WTC11 (cell line): ENCODE measurements around the gene MAPRE2. TPM values are rescaled to one million over a fixed set of nuclear protein-coding genes. Genes with fewer than 3 reads are reported as not detected.

Source experiments
- ATAC-seq: fragments of 200-7000 bp; cut with Tn5 transposase; 2 replicates; pipeline ENCODE4 v1.10.0; 2021; ENCODE audit warnings: mild to moderate bottlenecking, moderate library complexity
- CTCF ChIA-PET: fragments of 300-600 bp; sonication (Branson Sonifier 250); formaldehyde crosslinking; loops from one replicate; lab custom pipeline; 2021; ENCODE audit warnings: antibody characterized with exemption; lab: Charles Lee
- POLR2A ChIA-PET: fragments of 350-600 bp; sonication (Branson Sonifier 250); formaldehyde crosslinking; loops from one replicate; lab custom pipeline; 2021; ENCODE audit warnings: antibody characterized with exemption; lab: Charles Lee
- DNase-seq: peaks from one replicate; pipeline ENCODE4 v3.0.0; 2021; ENCODE audit warnings: low spot score
- H3K27ac Mint-ChIP-seq: 2 replicates; pipeline ENCODE4 v1.8.0; 2021; ENCODE audit warnings: mixed read lengths
- H3K27me3 Mint-ChIP-seq: 2 replicates; pipeline ENCODE4 v1.8.0; 2021; ENCODE audit warnings: low read depth, mild to moderate bottlenecking, moderate library complexity, mixed read lengths
- H3K36me3 Mint-ChIP-seq: 2 replicates; pipeline ENCODE4 v1.8.0; 2021; ENCODE audit warnings: mixed read lengths
- H3K4me1 Mint-ChIP-seq: 2 replicates; pipeline ENCODE4 v1.8.0; 2022; ENCODE audit warnings: mixed read lengths
- H3K4me3 Mint-ChIP-seq: 2 replicates; pipeline ENCODE4 v1.8.0; 2021; ENCODE audit warnings: mild to moderate bottlenecking, moderate library complexity, mixed read lengths
- H3K9me3 Mint-ChIP-seq: 2 replicates; pipeline ENCODE4 v1.8.0; 2021; ENCODE audit warnings: mixed read lengths
- CREB1 ChIP-seq: sonication (generic); formaldehyde crosslinking; IDR thresholded peaks from 2 replicates; pipeline ENCODE4 v1.8.0; 2023; ENCODE audit warnings: mild to moderate bottlenecking, missing genetic modification reagents
- JUN ChIP-seq: sonication (generic); formaldehyde crosslinking; IDR thresholded peaks from 2 replicates; pipeline ENCODE4 v1.8.0; 2023; ENCODE audit warnings: mild to moderate bottlenecking, missing genetic modification reagents
- SP1 ChIP-seq: sonication (generic); formaldehyde crosslinking; conservative IDR thresholded peaks from 2 replicates; pipeline ENCODE4 v1.8.1; 2022; ENCODE audit warnings: missing genetic modification reagents
- TEAD1 ChIP-seq: sonication (generic); formaldehyde crosslinking; IDR thresholded peaks from 2 replicates; pipeline ENCODE4 v1.8.0; 2022; ENCODE audit warnings: mild to moderate bottlenecking, missing genetic modification reagents
- ZBTB21 ChIP-seq: sonication (generic); formaldehyde crosslinking; IDR thresholded peaks from 2 replicates; pipeline ENCODE4 v1.8.1; 2023; ENCODE audit warnings: mild to moderate bottlenecking, missing genetic modification reagents, borderline replicate concordance
- ZNF416 ChIP-seq: fragments of 250-450 bp; sonication (Bioruptor Pico); IDR thresholded peaks from 2 replicates; pipeline ENCODE4 v1.9.0; 2021; ENCODE audit warnings: mild to moderate bottlenecking, inconsistent platforms
- total RNA-seq: library from RNA; stranded (reverse); gene quantifications from 3 replicates; pipeline ENCODE4 v1.2.3, GENCODE V29; 2021
- TF ChIP-seq, protein P1 (sequence below): fragments of 200-600 bp; IDR thresholded peaks from 2 replicates; pipeline ENCODE4 v1.8.0; 2022; ENCODE audit warnings: antibody characterized with exemption
- TF ChIP-seq, protein P2 (sequence below): sonication (generic); formaldehyde crosslinking; IDR thresholded peaks from 2 replicates; pipeline ENCODE4 v1.8.1; 2023; ENCODE audit warnings: mild to moderate bottlenecking, missing genetic modification reagents, borderline replicate concordance
- TF ChIP-seq, protein P3 (sequence below): fragments of 250-450 bp; sonication (Bioruptor Pico); IDR thresholded peaks from 2 replicates; pipeline ENCODE4 v1.9.0; 2021; ENCODE audit warnings: mild to moderate bottlenecking
- TF ChIP-seq, protein P4 (sequence below): sonication (generic); formaldehyde crosslinking; IDR thresholded peaks from 2 replicates; pipeline ENCODE4 v1.8.0; 2022; ENCODE audit warnings: mild to moderate bottlenecking, missing genetic modification reagents
- TF ChIP-seq, protein P5 (sequence below): fragments of 250-450 bp; sonication (Bioruptor Pico); IDR thresholded peaks from 2 replicates; pipeline ENCODE4 v1.9.0; 2021; ENCODE audit warnings: moderate library complexity, mild to moderate bottlenecking, inconsistent platforms, borderline replicate concordance
- TF ChIP-seq, protein P6 (sequence below): fragments of 250-450 bp; sonication (Bioruptor Pico); IDR thresholded peaks from 2 replicates; pipeline ENCODE4 v1.9.0; 2021; ENCODE audit warnings: mild to moderate bottlenecking
- TF ChIP-seq, protein P7 (sequence below): sonication (generic); formaldehyde crosslinking; IDR thresholded peaks from 2 replicates; pipeline ENCODE4 v1.8.1; 2023; ENCODE audit warnings: mild to moderate bottlenecking, missing genetic modification reagents, moderate library complexity
- TF ChIP-seq, protein P8 (sequence below): sonication (generic); formaldehyde crosslinking; IDR thresholded peaks from 2 replicates; pipeline ENCODE4 v1.8.1; 2022; ENCODE audit warnings: low read depth, missing genetic modification reagents, borderline replicate concordance
- TF ChIP-seq, protein P9 (sequence below): sonication (generic); formaldehyde crosslinking; IDR thresholded peaks from 2 replicates; pipeline ENCODE4 v1.8.1; 2023; ENCODE audit warnings: mild to moderate bottlenecking, missing genetic modification reagents, moderate library complexity

The MAPRE2 gene
- total RNA-seq, 1 experiment from 2014 or later = 20.4 TPM

DNA sequence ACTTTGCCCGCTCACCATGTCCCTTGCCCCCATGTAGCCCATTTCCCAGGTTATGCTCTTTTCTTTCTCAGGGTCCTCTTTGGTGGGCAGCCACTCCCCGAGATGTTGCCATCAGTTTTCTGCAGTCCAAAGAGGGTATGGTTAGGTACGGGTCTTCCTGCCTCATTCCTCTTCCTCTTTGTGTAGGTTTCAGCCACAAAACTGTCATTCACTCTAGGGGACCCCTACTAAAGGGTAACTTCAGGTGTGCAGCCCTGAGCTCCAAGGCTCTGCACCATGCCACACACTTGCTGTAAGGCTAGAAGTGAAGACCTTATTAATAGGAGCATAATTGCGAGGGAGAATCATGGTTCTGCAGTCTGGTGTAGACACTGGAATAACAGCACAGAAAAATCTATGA lies 99.9 kb downstream of the MAPRE2 start (continued):
- TF ChIP-seq, protein P1, sequence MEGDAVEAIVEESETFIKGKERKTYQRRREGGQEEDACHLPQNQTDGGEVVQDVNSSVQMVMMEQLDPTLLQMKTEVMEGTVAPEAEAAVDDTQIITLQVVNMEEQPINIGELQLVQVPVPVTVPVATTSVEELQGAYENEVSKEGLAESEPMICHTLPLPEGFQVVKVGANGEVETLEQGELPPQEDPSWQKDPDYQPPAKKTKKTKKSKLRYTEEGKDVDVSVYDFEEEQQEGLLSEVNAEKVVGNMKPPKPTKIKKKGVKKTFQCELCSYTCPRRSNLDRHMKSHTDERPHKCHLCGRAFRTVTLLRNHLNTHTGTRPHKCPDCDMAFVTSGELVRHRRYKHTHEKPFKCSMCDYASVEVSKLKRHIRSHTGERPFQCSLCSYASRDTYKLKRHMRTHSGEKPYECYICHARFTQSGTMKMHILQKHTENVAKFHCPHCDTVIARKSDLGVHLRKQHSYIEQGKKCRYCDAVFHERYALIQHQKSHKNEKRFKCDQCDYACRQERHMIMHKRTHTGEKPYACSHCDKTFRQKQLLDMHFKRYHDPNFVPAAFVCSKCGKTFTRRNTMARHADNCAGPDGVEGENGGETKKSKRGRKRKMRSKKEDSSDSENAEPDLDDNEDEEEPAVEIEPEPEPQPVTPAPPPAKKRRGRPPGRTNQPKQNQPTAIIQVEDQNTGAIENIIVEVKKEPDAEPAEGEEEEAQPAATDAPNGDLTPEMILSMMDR = no peak
- no peak for TF ChIP-seq TEAD1 (CRISPR knock-in tag)
- TF ChIP-seq, protein P2, sequence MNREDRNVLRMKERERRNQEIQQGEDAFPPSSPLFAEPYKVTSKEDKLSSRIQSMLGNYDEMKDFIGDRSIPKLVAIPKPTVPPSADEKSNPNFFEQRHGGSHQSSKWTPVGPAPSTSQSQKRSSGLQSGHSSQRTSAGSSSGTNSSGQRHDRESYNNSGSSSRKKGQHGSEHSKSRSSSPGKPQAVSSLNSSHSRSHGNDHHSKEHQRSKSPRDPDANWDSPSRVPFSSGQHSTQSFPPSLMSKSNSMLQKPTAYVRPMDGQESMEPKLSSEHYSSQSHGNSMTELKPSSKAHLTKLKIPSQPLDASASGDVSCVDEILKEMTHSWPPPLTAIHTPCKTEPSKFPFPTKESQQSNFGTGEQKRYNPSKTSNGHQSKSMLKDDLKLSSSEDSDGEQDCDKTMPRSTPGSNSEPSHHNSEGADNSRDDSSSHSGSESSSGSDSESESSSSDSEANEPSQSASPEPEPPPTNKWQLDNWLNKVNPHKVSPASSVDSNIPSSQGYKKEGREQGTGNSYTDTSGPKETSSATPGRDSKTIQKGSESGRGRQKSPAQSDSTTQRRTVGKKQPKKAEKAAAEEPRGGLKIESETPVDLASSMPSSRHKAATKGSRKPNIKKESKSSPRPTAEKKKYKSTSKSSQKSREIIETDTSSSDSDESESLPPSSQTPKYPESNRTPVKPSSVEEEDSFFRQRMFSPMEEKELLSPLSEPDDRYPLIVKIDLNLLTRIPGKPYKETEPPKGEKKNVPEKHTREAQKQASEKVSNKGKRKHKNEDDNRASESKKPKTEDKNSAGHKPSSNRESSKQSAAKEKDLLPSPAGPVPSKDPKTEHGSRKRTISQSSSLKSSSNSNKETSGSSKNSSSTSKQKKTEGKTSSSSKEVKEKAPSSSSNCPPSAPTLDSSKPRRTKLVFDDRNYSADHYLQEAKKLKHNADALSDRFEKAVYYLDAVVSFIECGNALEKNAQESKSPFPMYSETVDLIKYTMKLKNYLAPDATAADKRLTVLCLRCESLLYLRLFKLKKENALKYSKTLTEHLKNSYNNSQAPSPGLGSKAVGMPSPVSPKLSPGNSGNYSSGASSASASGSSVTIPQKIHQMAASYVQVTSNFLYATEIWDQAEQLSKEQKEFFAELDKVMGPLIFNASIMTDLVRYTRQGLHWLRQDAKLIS (CRISPR knock-in tag) = no peak
- TF ChIP-seq, protein P3, sequence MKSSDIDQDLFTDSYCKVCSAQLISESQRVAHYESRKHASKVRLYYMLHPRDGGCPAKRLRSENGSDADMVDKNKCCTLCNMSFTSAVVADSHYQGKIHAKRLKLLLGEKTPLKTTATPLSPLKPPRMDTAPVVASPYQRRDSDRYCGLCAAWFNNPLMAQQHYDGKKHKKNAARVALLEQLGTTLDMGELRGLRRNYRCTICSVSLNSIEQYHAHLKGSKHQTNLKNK = no peak
- no peak for TF ChIP-seq JUN (CRISPR knock-in tag)
- TF ChIP-seq, protein P4, sequence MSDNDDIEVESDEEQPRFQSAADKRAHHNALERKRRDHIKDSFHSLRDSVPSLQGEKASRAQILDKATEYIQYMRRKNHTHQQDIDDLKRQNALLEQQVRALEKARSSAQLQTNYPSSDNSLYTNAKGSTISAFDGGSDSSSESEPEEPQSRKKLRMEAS = no peak
- TF ChIP-seq ZNF416 (CRISPR knock-in tag) = no peak
- TF ChIP-seq, protein P5, sequence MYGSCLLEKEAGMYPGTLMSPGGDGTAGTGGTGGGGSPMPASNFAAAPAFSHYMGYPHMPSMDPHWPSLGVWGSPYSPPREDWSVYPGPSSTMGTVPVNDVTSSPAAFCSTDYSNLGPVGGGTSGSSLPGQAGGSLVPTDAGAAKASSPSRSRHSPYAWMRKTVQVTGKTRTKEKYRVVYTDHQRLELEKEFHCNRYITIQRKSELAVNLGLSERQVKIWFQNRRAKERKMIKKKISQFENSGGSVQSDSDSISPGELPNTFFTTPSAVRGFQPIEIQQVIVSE (CRISPR knock-in tag) = no peak

DNA sequence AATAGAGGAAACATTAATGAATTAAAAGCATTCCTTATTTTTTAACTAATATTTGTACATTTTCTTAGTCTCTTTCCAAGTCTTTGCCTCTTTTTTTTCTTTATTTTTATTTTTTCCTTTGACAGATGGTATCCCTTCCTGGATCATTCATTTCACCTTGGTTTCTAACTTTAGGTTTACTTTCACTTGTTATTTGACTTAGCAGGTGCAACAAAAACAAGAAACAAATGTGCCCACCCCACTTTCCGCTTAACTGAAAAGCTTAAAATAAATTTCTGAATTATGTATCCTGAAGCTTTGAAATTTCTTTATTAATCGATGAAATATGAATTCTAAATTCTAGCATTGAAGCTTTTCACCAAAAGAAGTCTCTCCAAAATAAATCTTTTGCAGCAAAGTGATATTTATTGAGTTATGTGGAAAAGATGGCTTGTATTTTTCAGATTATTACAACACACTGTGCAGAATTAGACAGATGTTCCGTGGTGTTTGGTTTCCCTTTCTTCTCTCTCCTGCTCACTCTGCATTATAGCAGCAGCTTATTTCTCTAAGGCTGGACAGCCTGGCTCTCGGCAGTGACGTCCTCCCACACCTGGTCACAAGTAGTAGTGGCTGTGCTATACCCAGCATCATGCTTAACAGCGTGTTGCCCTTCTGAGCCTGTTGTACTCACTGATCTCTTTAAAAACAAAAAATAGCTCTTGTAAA lies 100.5 kb downstream of the MAPRE2 start:
- ATAC-seq (no peak), DNase-seq (no peak)
- POLR2A ChIA-PET = no interaction called here
- CTCF ChIA-PET = interaction anchor here (1.0 to 3.6 kb wide), 4 partner anchors 14 to 136 kb away, joined by 3 to 42 read pairs (median 11); no protein-coding TSS in a partner anchor
- no peak overlapping the region for H3K27ac Mint-ChIP-seq
- H3K27me3 Mint-ChIP-seq = no peaks in the 10 kb centered on the region
- no peaks in the 10 kb centered on the region for H3K9me3 Mint-ChIP-seq
- H3K36me3 Mint-ChIP-seq = peaks cover 2% of the 10 kb centered on the region; the same call in 1 of the 2 replicates
- H3K4me1 Mint-ChIP-seq = peaks cover 17% of the 10 kb centered on the region
- H3K4me3 Mint-ChIP-seq = no peak overlapping the region
- TF ChIP-seq, protein P6, sequence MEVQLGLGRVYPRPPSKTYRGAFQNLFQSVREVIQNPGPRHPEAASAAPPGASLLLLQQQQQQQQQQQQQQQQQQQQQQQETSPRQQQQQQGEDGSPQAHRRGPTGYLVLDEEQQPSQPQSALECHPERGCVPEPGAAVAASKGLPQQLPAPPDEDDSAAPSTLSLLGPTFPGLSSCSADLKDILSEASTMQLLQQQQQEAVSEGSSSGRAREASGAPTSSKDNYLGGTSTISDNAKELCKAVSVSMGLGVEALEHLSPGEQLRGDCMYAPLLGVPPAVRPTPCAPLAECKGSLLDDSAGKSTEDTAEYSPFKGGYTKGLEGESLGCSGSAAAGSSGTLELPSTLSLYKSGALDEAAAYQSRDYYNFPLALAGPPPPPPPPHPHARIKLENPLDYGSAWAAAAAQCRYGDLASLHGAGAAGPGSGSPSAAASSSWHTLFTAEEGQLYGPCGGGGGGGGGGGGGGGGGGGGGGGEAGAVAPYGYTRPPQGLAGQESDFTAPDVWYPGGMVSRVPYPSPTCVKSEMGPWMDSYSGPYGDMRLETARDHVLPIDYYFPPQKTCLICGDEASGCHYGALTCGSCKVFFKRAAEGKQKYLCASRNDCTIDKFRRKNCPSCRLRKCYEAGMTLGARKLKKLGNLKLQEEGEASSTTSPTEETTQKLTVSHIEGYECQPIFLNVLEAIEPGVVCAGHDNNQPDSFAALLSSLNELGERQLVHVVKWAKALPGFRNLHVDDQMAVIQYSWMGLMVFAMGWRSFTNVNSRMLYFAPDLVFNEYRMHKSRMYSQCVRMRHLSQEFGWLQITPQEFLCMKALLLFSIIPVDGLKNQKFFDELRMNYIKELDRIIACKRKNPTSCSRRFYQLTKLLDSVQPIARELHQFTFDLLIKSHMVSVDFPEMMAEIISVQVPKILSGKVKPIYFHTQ (CRISPR knock-in tag) = no peak
- TF ChIP-seq, protein P7, sequence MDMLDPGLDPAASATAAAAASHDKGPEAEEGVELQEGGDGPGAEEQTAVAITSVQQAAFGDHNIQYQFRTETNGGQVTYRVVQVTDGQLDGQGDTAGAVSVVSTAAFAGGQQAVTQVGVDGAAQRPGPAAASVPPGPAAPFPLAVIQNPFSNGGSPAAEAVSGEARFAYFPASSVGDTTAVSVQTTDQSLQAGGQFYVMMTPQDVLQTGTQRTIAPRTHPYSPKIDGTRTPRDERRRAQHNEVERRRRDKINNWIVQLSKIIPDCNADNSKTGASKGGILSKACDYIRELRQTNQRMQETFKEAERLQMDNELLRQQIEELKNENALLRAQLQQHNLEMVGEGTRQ = no peak
- TF ChIP-seq, protein P8, sequence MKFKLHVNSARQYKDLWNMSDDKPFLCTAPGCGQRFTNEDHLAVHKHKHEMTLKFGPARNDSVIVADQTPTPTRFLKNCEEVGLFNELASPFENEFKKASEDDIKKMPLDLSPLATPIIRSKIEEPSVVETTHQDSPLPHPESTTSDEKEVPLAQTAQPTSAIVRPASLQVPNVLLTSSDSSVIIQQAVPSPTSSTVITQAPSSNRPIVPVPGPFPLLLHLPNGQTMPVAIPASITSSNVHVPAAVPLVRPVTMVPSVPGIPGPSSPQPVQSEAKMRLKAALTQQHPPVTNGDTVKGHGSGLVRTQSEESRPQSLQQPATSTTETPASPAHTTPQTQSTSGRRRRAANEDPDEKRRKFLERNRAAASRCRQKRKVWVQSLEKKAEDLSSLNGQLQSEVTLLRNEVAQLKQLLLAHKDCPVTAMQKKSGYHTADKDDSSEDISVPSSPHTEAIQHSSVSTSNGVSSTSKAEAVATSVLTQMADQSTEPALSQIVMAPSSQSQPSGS (CRISPR knock-in tag) = no peak
- TF ChIP-seq, protein P9, sequence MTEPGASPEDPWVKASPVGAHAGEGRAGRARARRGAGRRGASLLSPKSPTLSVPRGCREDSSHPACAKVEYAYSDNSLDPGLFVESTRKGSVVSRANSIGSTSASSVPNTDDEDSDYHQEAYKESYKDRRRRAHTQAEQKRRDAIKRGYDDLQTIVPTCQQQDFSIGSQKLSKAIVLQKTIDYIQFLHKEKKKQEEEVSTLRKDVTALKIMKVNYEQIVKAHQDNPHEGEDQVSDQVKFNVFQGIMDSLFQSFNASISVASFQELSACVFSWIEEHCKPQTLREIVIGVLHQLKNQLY (CRISPR knock-in tag) = no peak
- TF ChIP-seq JUN (CRISPR knock-in tag) (no peak), CREB1 (CRISPR knock-in tag) (no peak), SP1 (CRISPR knock-in tag) (no peak), ZBTB21 (no peak)
- TF ChIP-seq, protein P2 (CRISPR knock-in tag) = no peak
